Effector memory CD8-positive, alpha-beta T cell (primary cell): Measurements from ENCODE around the gene PHAF1.
A peak's percentile ranks its signal among the peaks of the same experiment; 100 is the strongest.

Experiments
- ATAC-seq: fragments of 150-1000 bp; cut with Tn5 transposase; replicated peaks from 2 replicates; pipeline ENCODE4 v1.10.0; 2021; ENCODE audit warnings: mild to moderate bottlenecking, moderate library complexity
- DNase-seq, 3 experiments: peaks; one replicate each; pipeline ENCODE4 v3.0.0; 2021
- H3K27ac Mint-ChIP-seq, 2 donors: one replicate each; pipeline ENCODE4 v1.8.0; 2022; ENCODE audit warnings: mild to moderate bottlenecking in 2 of 2, mixed read lengths in 2 of 2, moderate library complexity in 2 of 2
- H3K27me3 Mint-ChIP-seq, 2 donors: one replicate each; pipeline ENCODE4 v1.8.0; 2022; ENCODE audit warnings: mixed read lengths in 2 of 2
- H3K36me3 Mint-ChIP-seq: one replicate; pipeline ENCODE4 v1.8.0; 2022; ENCODE audit warnings: mild to moderate bottlenecking, moderate library complexity, mixed read lengths; ENCODE audit not compliant: insufficient read depth
- H3K4me1 Mint-ChIP-seq, 2 donors: one replicate each; pipeline ENCODE4 v1.8.0; 2022; ENCODE audit warnings: low read depth in 2 of 2, mixed read lengths in 2 of 2
- H3K4me3 Mint-ChIP-seq, 2 donors: one replicate each; pipeline ENCODE4 v1.8.0; 2022; ENCODE audit warnings: mild to moderate bottlenecking in 2 of 2, mixed read lengths in 2 of 2, moderate library complexity in 2 of 2
- H3K9me3 Mint-ChIP-seq, 2 donors: one replicate each; pipeline ENCODE4 v1.8.0; 2022; ENCODE audit warnings: mixed read lengths in 2 of 2

The PHAF1 gene

DNA sequence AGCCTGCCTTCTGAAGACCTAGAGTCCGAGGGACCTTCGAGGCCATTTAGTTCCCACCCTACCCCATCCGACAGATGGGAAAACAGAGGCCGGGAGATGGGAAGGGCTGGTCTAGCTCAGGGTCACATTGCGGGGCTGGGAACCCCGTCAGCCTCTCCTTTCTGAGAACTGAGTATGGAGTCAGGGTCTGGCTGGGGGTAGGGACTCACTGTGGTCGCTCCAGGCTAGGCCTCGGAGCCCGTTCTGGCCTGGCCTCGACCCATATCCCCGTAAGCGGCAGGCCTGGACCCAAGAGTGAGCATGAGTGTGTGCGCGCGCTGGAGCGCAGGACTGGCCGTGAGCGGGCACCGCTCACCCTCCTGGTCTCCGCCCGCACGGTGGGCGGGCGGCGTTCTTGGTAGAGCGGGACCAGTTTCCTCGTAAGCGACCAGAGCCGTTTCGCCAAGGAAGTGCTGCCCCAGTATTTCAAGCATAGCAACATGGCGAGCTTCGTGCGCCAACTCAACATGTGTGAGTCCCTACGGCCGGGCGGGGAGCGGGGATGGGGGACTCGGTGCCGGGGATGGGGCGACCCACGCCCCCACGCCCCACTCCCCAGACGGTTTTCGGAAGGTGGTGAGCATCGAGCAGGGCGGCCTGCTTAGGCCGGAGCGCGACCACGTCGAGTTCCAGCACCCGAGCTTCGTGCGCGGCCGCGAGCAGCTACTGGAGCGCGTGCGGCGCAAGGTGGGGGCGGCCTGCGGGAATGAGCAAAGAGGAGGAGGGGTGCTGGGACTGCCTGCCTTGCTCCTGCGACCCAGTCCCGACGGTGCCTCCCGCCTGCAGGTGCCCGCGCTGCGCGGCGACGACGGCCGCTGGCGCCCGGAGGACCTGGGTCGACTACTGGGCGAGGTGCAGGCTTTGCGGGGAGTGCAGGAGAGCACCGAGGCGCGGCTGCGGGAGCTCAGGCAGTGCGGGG is 55.7 kb downstream of the PHAF1 start:
- Mint-ChIP-seq H3K4me1 (peaks cover 10 to 24% of the 10 kb centered on the region in 2 donors), H3K27me3 (peaks cover 36 to 77% of the 10 kb centered on the region in 2 donors), H3K27ac (no peak overlapping the region), H3K36me3 (peaks cover 19% of the 10 kb centered on the region), H3K4me3 (peak overlapping the region; percentile 37 to 43), H3K9me3 (no peaks in the 10 kb centered on the region)
- DNase-seq (no peak), ATAC-seq (no peak)

- no peak for ATAC-seq
- Mint-ChIP-seq H3K27me3 (peaks cover 36 to 76% of the 10 kb centered on the region in 2 donors), H3K9me3 (no peaks in the 10 kb centered on the region), H3K27ac (no peak overlapping the region), H3K4me1 (peaks cover 7 to 20% of the 10 kb centered on the region in 2 donors), H3K4me3 (no peak overlapping the region), H3K36me3 (peaks cover 12% of the 10 kb centered on the region)
- no peak for DNase-seq
Measured at GRCh38 chr16:67166110-67166547, 56.4 kb downstream of the PHAF1 start.

DNA sequence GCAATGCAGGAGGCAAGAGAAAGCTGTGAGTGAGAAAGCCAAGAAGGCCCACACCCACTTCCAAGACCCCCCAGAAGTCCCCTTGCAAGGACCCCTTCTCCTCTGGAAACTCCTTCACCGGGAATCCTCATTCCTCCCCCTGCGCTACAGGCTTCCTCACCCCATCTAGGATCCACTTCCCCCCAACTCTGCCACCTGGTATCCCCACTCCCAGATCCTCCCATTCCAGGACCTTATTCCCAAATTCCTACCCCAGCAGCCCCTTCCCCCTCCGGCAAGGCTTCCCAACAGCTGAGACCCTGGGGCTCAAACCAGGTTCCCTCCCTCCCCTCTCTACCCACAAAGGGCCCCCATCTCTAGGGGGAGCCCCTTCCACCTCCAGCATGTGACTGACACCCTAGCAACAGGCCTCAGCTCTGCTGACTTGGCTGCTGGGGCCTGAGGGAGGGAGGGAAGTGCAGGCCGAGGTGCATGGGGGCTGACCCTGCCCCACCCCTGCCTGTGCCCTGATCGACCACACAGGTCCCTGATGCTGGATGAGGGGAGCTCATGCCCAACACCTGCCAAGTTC is 56.9 kb downstream of the PHAF1 start:
- Mint-ChIP-seq H3K27ac (no peak overlapping the region), H3K4me3 (peak overlapping the region in 1 of 2 donors; percentile 29), H3K9me3 (no peaks in the 10 kb centered on the region), H3K27me3 (peaks cover 36 to 76% of the 10 kb centered on the region in 2 donors), H3K36me3 (peaks cover 10% of the 10 kb centered on the region), H3K4me1 (peaks cover 9 to 21% of the 10 kb centered on the region in 2 donors)
- no peak for DNase-seq
- ATAC-seq: no peak

- H3K4me3 Mint-ChIP-seq: no peak overlapping the region
- H3K36me3 Mint-ChIP-seq: peaks cover 5% of the 10 kb centered on the region
- no peak overlapping the region for H3K27ac Mint-ChIP-seq
- ATAC-seq (no peak), DNase-seq (no peak)
- peaks cover 36 to 71% of the 10 kb centered on the region in 2 donors for H3K27me3 Mint-ChIP-seq
- peaks cover 13 to 23% of the 10 kb centered on the region in 2 donors for H3K4me1 Mint-ChIP-seq
- no peaks in the 10 kb centered on the region for H3K9me3 Mint-ChIP-seq
Measured at GRCh38 chr16:67167588-67167987, 57.8 kb downstream of the PHAF1 start.

- no peak overlapping the region for H3K4me3 Mint-ChIP-seq
- H3K9me3 Mint-ChIP-seq: no peaks in the 10 kb centered on the region
- peaks cover 36 to 71% of the 10 kb centered on the region in 2 donors for H3K27me3 Mint-ChIP-seq
- peaks cover 25 to 31% of the 10 kb centered on the region in 2 donors for H3K4me1 Mint-ChIP-seq
- ATAC-seq (no peak), DNase-seq (no peak)
- H3K27ac Mint-ChIP-seq: no peak overlapping the region
- H3K36me3 Mint-ChIP-seq: peaks cover 5% of the 10 kb centered on the region
Measured at GRCh38 chr16:67169011-67169451, 59.3 kb downstream of the PHAF1 start.

GRCh38 chr16:67169642-67170167 is 60.0 kb downstream of the PHAF1 start:
- H3K9me3 Mint-ChIP-seq: no peaks in the 10 kb centered on the region
- H3K4me3 Mint-ChIP-seq: peak overlapping the region; percentile 72 to 75
- ATAC-seq (no peak), DNase-seq (peak in 1 of 3 experiments; percentile 29)
- no peak overlapping the region for H3K27ac Mint-ChIP-seq
- H3K36me3 Mint-ChIP-seq: peaks cover 5% of the 10 kb centered on the region
- peaks cover 27 to 32% of the 10 kb centered on the region in 2 donors for H3K4me1 Mint-ChIP-seq
- H3K27me3 Mint-ChIP-seq: peaks cover 36 to 69% of the 10 kb centered on the region in 2 donors

- ATAC-seq (no peak), DNase-seq (no peak)
- peaks cover 27 to 30% of the 10 kb centered on the region in 2 donors for H3K4me1 Mint-ChIP-seq
- no peaks in the 10 kb centered on the region for H3K9me3 Mint-ChIP-seq
- H3K36me3 Mint-ChIP-seq: peaks cover 5% of the 10 kb centered on the region
- peak within 1 kb of the TSS; percentile 72 to 75 for H3K4me3 Mint-ChIP-seq
- no peak within 1 kb of the TSS for H3K27ac Mint-ChIP-seq
- H3K27me3 Mint-ChIP-seq: peaks cover 31 to 62% of the 10 kb centered on the region in 2 donors
Measured at GRCh38 chr16:67170168-67170948, 60.6 kb downstream of the PHAF1 start, which contains the start of gene NOL3. Gene NOL3, plus strand, starts transcription at chr16:67170538.

- peak overlapping the region in 1 of 2 donors; percentile 15 for H3K4me3 Mint-ChIP-seq
- H3K4me1 Mint-ChIP-seq: peaks cover 27 to 30% of the 10 kb centered on the region in 2 donors
- no peak overlapping the region for H3K27ac Mint-ChIP-seq
- ATAC-seq (no peak), DNase-seq (no peak)
- no peaks in the 10 kb centered on the region for H3K9me3 Mint-ChIP-seq
- peaks cover 28 to 55% of the 10 kb centered on the region in 2 donors for H3K27me3 Mint-ChIP-seq
- peaks cover 5% of the 10 kb centered on the region for H3K36me3 Mint-ChIP-seq
Measured at GRCh38 chr16:67170949-67171649, 61.4 kb downstream of the PHAF1 start.

- Mint-ChIP-seq H3K4me3 (peak overlapping the region; percentile 93 to 94), H3K4me1 (peaks cover 31 to 37% of the 10 kb centered on the region in 2 donors), H3K27ac (peak overlapping the region in 1 of 2 donors; percentile 86), H3K36me3 (no peaks in the 10 kb centered on the region), H3K9me3 (no peaks in the 10 kb centered on the region), H3K27me3 (peaks cover 15 to 33% of the 10 kb centered on the region in 2 donors)
- DNase-seq (no peak), ATAC-seq (no peak)
Measured at GRCh38 chr16:67173323-67173722, 63.6 kb downstream of the PHAF1 start.

DNA sequence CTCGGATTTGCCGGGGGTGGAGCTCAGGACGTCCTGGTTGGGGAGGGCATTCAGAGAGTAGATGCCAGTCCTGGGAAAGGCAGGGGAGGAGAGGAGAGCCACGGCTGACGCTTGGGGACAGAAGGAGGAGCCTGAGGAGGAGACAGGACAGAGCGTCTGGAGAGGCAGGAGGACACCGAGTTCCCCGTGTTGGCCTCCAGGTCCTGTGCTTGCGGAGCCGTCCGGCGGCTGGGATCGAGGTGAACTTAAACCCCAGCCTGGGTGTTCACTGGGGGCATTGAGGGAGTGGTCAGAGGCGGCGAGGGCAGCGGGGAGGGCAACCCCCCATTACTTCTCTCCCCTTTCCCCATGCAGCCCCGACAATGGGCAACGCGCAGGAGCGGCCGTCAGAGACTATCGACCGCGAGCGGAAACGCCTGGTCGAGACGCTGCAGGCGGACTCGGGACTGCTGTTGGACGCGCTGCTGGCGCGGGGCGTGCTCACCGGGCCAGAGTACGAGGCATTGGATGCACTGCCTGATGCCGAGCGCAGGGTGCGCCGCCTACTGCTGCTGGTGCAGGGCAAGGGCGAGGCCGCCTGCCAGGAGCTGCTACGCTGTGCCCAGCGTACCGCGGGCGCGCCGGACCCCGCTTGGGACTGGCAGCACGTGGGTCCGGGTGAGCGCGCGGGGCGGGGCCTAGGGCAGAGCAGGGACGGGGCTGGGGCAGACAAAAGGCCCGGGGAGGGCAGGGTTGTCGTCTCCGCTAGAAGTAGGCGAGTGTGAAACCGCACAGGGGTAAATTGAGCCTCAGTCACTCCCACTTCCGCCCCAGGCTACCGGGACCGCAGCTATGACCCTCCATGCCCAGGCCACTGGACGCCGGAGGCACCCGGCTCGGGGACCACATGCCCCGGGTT is 64.3 kb downstream of the PHAF1 start:
- ATAC-seq (peak; percentile 77), DNase-seq (peak; percentile 55 to 62 (median 57))
- Mint-ChIP-seq H3K27me3 (peaks cover 11 to 25% of the 10 kb centered on the region in 2 donors), H3K9me3 (no peaks in the 10 kb centered on the region), H3K36me3 (no peaks in the 10 kb centered on the region), H3K4me3 (peak overlapping the region; percentile 93 to 94), H3K4me1 (peaks cover 36 to 37% of the 10 kb centered on the region in 2 donors), H3K27ac (peak overlapping the region in 1 of 2 donors; percentile 86)

- peaks cover 9 to 18% of the 10 kb centered on the region in 2 donors for H3K27me3 Mint-ChIP-seq
Measured at GRCh38 chr16:67174706-67175231, 65.0 kb downstream of the PHAF1 start.

More at GRCh38 chr16:67174706-67175231, 65.0 kb downstream of the PHAF1 start:
- no peak overlapping the region for H3K27ac Mint-ChIP-seq
- no peak for DNase-seq
- no peaks in the 10 kb centered on the region for H3K9me3 Mint-ChIP-seq
- H3K36me3 Mint-ChIP-seq: no peaks in the 10 kb centered on the region
- H3K4me1 Mint-ChIP-seq: peaks cover 34 to 35% of the 10 kb centered on the region in 2 donors
- ATAC-seq: no peak
- peak overlapping the region; percentile 93 to 94 for H3K4me3 Mint-ChIP-seq
